Ovary (tissue), 9 donors: ENCODE data around the gene CGB3. TPM values are rescaled to one million over a fixed set of nuclear protein-coding genes. Genes with fewer than 3 reads are reported as not detected.
"Not testable (repeated sequence)": the region's sequence is repeated elsewhere in the genome, so short reads cannot be mapped to it uniquely, and the experiment has no call there.

ENCODE experiments used
- DNase-seq, 5 donors: peaks; one replicate each; pipeline ENCODE4 v3.0.0-alpha.2; 2019 to 2020
- H3K27ac ChIP-seq, 2 donors: fragments of 200-600 bp; one replicate each; pipeline versions ENCODE4 v1.5.1 to v1.8.0; 2019 to 2022
- H3K27me3 ChIP-seq: fragments of 200-600 bp; one replicate; pipeline ENCODE4 v1.8.0; 2022
- H3K36me3 ChIP-seq: fragments of 200-600 bp; sonication (generic); one replicate; pipeline ENCODE4 v1.5.1; 2019
- H3K4me1 ChIP-seq: one replicate; pipeline ENCODE4 v1.8.1; 2013; ENCODE audit warnings: mild to moderate bottlenecking, moderate library complexity; ENCODE audit not compliant: insufficient read depth
- H3K4me3 ChIP-seq: fragments of 200-600 bp; sonication (generic); one replicate; pipeline ENCODE4 v1.5.1; 2017
- H3K9me3 ChIP-seq, 2 donors: fragments of 200-600 bp in 1 of 2; sonication (generic) in 1 of 2; one replicate each; pipeline versions ENCODE4 v1.5.1 to v1.8.1; 2013 to 2019; ENCODE audit warnings: mild to moderate bottlenecking in 1 of 2, moderate library complexity in 1 of 2
- CTCF ChIP-seq, 3 donors: fragments of 450-650 bp in 2 of 3; fragments of 200-600 bp in 1 of 3; IDR thresholded peaks; one replicate each; pipeline versions ENCODE4 v1.5.1 to v1.8.0; 2016 to 2022; ENCODE audit warnings: antibody characterized with exemption in 3 of 3, mild to moderate bottlenecking in 1 of 3
- EP300 ChIP-seq: sonication (generic); formaldehyde crosslinking; IDR thresholded peaks from one replicate; pipeline ENCODE4 v1.6.1; 2017; ENCODE audit warnings: antibody characterized with exemption
- POLR2A ChIP-seq: fragments of 450-650 bp; IDR thresholded peaks from one replicate; pipeline ENCODE4 v1.6.1; 2017; ENCODE audit warnings: antibody characterized with exemption, mild to moderate bottlenecking, moderate library complexity
- WGBS, 3 donors: extraction: QIAGEN DNeasy Blood & Tissue Kit in 1 of 3; methylation state at CpG; one replicate each; pipeline versions ENCODE4 v1.1.5 to v1.1.7; 2013 to 2017; 5-methylcytosine and 5-hydroxymethylcytosine counted together
- intact Hi-C, 4 donors: fragments of 100-400 bp; cut with DNase I; formaldehyde crosslinking; loops; one replicate each; pipeline versions ENCODE4 v1.11.0 to v1.15.1; 2022 to 2023
- polyA plus RNA-seq, 2 donors: library from polyadenylated mRNA; stranded (reverse); fragments of 200-250 nt in 1 of 2; fragments of 350-450 nt in 1 of 2; fragmentation: Illumina TruSeq in 1 of 2; extraction: RNeasy Lipid Tissue Mini Kit (QIAGEN cat#74804) in 1 of 2; gene quantifications; one replicate each; pipeline ENCODE4 v1.2.3, GENCODE V29; 2013 to 2014
- total RNA-seq, 7 donors: library from RNA; depleted of rRNA in 2 of 7; stranded (reverse); fragments of >200 nt in 2 of 7; fragmentation: NEBNext Ultra II Directional in 3 of 7; extraction: Animal tissue kit (Norgen Biotek cat#: 25700) in 3 of 7; gene quantifications; one replicate each; pipeline versions ENCODE4 v1.1.0 to v1.2.4, GENCODE V29; 2016 to 2023
- donor health status: DM: no; HTN: no; CAD: no; lungs with moderate emphysema.
- donor health status: DM: no; HTN: no; CAD: no.
- donor health status: Bipolar disorder and iron deficiency.
- donor health status: DM: yes; HTN: yes; CAD: no.
- donor health status: DM: no; HTN: no; CAD: no.
- donor health status: DM: yes; HTN: yes; CAD: no.

The CGB3 gene
- total and polyA plus RNA-seq, 9 donors: not detected

- no peak overlapping the region for H3K4me3 ChIP-seq
- H3K9me3 ChIP-seq: no peaks in the 10 kb centered on the region
- H3K4me1 ChIP-seq: peaks cover 7% of the 10 kb centered on the region
- no peaks in the 10 kb centered on the region for H3K36me3 ChIP-seq
- no peak overlapping the region for H3K27ac ChIP-seq
- H3K27me3 ChIP-seq: no peaks in the 10 kb centered on the region
- WGBS, 3 donors: 27 to 33% (median 29%) methylated on average over 16 of the region's 16 CpGs
- TF ChIP-seq EP300 (no peak), CTCF (IDR thresholded peaks at IDR 0.05) (no peak), POLR2A (no peak)
- intact Hi-C loops: no loop called here
- DNase-seq: no peak
Observed at GRCh38 chr19:49020931-49021895, 2.9 kb downstream of the CGB3 start.

- H3K9me3 ChIP-seq: no peaks in the 10 kb centered on the region
- H3K27ac ChIP-seq: no peak overlapping the region
- no peaks in the 10 kb centered on the region for H3K36me3 ChIP-seq
- WGBS, 3 donors: 69 to 79% (median 73%) methylated on average over 11 of the region's 11 CpGs
- no peak overlapping the region for H3K4me3 ChIP-seq
- TF ChIP-seq CTCF (IDR thresholded peaks at IDR 0.05) (no peak), POLR2A (no peak), EP300 (no peak)
- peaks cover 7% of the 10 kb centered on the region for H3K4me1 ChIP-seq
- DNase-seq: no peak
- no peaks in the 10 kb centered on the region for H3K27me3 ChIP-seq
- intact Hi-C loops: no loop called here
Observed at GRCh38 chr19:49020342-49020741, 3.8 kb downstream of the CGB3 start.

GRCh38 chr19:49019242-49019932 is 4.7 kb downstream of the CGB3 start:
- 7 to 13% (median 8%) methylated on average over 30 to 41 of the region's 41 CpGs for WGBS, 3 donors
- DNase-seq: peak; percentile 39 to 75 (median 52)
- intact Hi-C loops: no loop called here

GRCh38 chr19:49018388-49019241 is 5.5 kb downstream of the CGB3 start:
- H3K36me3 ChIP-seq, H3K27me3 ChIP-seq, intact Hi-C loops, H3K27ac ChIP-seq, H3K9me3 ChIP-seq, H3K4me1 ChIP-seq: not testable (repeated sequence)
- 1 to 2% (median 1%) methylated on average over 49 to 50 of the region's 50 CpGs for WGBS, 3 donors
- DNase-seq: peak in 4 of 5 donors; percentile 44 to 71 (median 50)
- H3K4me3 ChIP-seq: peak overlapping the region; percentile 29

More at GRCh38 chr19:49019242-49019932, 4.7 kb downstream of the CGB3 start:
- Histone ChIP-seq H3K4me1 (peaks cover 7% of the 10 kb centered on the region), H3K4me3 (peak overlapping the region; percentile 29), H3K9me3 (no peaks in the 10 kb centered on the region), H3K27ac (no peak overlapping the region), H3K36me3 (no peaks in the 10 kb centered on the region), H3K27me3 (no peaks in the 10 kb centered on the region)
- TF ChIP-seq EP300 (no peak), CTCF (IDR thresholded peaks at IDR 0.05) (no peak)
